Ovary (tissue), 1 donor: Measurements from ENCODE around the gene CNTRL.

ENCODE experiments used
- EP300 ChIP-seq: sonication (generic); formaldehyde crosslinking; IDR thresholded peaks from one replicate; pipeline ENCODE4 v1.6.1; 2017; ENCODE audit warnings: antibody characterized with exemption
- POLR2A ChIP-seq: fragments of 450-650 bp; IDR thresholded peaks from one replicate; pipeline ENCODE4 v1.6.1; 2017; ENCODE audit warnings: antibody characterized with exemption, mild to moderate bottlenecking, moderate library complexity

DNA sequence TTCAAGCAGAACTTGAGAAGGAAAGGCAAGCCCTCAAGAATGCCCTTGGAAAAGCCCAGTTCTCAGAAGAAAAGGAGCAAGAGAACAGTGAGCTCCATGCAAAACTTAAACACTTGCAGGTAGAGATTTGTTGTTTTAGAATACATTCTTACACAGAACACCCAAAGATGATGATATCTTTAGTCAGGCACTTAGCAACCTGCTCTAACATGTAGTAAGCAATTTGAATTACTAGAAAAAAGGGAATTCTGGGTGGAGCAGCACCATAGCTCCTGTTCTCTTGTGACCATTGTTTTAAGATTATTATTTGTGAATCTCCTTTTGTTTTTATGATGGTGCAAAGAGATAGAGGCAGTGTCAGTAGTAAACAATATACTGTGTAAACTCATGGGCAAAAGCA is 63.8 kb downstream of the CNTRL start:
- TF ChIP-seq POLR2A (no peak), EP300 (no peak)
